Stimulated activated CD4-positive, alpha-beta T cell treated with anti-CD3 and anti-CD28 coated beads, Interleukin-12 subunit alpha, Interleukin-12 subunit beta, amount 100 ng/mL, for 4 hours (primary cell): ENCODE data around the gene RERE.

Experiments
- DNase-seq: peaks from one replicate; pipeline ENCODE4 v3.0.0-alpha.2; 2020

Gene RERE

GRCh38 chr1:8663090-8663802 lies 154.2 kb downstream of the RERE start:
- no peak for DNase-seq

DNA sequence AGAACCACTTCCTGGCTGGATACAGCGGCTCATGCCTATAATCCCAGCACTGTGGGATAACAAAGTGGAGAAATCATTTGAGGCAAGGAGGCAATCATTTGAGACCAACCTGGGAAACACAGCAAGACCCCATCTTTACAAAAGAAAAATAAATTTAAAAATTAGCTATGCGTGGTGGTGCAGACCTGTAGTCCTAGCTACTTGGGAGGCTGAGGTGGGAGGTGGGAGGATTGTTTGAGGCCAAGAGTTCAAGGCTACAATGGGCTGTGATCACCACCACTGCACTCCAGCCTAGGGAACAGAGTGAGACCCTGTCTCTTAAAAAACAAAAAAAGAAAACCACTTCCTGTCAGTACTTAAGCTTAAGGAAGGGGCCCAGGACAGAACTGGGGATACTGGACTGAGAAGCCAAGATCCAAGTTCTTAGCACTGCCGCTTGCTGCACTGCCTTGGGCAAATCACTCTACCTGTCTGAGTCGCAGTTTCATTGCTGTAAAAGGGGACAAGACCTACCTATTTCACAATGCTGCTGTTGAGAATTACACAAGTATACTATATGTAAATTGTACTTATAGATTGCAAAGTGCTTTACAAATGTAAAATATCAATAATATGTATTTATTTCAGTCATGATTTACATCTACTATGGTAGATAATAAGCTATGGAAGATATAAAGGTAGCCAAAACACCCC lies 154.9 kb downstream of the RERE start:
- no peak for DNase-seq

DNA sequence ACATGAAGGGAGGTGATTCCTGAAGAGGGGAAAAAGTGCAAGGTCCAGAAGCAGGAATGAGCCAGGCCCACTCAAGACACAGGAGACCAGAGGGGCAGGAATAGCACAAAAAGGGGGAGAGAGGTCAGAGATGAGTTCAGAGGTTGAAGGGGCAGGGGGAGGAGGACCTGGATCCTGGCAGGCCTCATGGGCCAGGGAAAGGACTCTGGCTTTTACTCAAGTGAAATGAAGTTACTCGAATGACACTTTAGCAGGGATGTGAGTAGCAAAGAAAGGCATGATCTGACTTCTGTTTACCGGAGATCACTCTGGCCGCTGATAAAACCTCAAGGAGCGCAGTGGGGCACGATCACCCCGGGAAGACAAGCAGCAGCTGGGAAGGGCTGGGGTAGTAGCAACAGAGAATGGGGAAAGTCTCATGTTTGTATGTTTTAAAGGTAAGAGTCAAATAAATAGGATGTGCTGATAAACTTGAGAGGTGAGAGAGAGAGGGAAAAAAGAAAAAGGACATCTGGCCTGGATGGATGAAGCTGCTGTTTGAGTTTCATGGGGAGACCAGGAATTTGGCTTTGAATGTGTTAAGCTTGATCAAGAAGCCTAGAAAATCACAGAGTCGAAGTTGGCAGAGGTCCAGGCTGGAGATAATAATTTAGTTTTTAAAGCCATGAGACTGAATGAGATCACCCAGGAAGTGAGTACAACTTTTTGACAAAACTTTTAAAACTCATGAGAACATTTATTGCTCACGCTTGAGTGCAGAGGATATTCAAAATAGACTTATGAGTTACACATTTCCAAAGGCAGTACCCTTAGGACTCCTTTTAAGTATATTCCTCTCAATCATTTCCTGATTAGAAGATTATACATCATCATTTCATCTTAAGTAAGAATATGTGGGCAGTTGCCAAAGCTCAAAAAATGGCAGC lies 156.0 kb downstream of the RERE start:
- DNase-seq: peak; percentile 48

DNA sequence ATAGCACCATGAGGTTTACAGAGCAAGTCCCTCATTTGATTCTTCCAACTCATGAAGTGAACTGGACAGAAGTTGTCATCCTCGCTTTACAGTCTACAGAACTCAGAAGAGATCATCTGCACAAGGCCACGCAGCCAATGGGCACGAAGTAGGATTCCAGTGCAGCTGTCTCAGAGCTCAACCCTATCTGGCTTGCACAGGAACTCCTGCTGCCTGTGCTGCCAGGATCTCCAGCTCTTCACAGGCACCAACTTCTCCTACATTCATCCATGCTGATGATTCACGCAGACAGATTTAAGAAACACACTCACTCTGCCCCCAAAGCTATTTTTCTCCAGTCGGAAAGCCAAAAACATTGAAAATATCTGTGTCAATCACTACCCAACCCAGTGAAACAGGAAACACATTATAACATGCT lies 157.0 kb downstream of the RERE start:
- DNase-seq: no peak

DNA sequence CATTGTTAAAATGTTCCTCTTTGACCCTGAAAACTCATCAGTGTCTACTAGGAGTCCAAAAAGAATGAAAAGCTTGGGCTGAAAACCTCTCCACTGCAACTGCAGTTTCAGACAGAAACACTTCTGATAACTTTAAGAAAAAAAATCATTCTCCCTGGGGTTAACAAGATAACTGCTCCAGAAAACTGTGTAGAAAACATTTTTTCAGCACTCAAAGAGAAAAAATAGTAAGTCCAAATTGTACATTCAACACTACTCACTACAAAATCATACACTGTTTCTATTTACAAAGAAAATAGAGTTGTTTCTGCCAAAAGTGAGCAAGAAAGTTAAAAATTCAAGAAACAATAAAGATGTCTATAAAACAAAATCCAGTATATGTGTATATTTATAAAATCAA lies 157.8 kb downstream of the RERE start:
- DNase-seq: no peak

GRCh38 chr1:8653878-8654277 lies 163.6 kb downstream of the RERE start:
- DNase-seq: no peak

DNA sequence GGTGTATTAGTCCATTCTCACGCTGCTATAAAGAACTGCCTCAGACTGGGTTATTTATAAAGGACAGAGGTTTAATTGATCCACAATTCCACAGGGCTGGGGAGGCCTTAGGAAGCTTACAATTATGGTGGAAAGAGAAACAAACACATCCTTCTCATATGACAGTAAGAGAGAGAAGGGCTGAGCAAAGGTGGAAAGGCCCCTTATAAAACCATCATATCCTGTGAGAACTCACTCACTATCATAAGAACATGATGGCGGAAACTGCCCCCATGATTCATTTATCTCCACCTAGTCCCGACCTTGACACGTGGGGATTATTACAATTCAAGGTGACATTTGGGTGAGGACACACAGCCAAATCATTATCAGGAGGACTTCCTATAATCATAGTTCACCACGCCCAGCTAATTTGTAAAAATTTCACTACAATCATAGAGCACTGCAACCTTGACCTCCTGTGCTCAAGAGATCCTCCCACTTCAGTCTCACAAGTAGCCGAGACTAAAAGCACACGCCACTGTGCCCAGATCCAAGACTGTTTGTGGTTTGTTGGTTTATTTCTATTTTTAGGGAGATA lies 164.9 kb downstream of the RERE start:
- no peak for DNase-seq

DNA sequence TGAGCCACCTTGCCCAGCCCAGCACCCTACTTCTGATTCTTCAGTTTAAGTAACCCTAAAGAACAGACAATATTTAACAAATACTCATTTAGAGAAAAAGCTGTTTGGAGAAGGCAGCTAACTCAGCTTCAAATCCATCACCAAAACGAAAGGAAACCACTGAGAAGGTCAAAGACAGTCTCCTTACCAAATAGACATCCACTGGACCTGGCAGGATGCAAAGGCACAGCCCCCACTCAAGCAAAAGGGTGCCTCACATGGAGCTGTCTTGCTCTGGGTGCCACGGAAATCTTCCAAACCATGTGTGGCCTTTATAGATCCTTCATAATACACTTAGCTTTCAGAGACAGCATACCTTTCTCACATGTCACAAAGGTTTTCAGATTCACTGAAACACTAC lies 165.5 kb downstream of the RERE start:
- DNase-seq: no peak

DNA sequence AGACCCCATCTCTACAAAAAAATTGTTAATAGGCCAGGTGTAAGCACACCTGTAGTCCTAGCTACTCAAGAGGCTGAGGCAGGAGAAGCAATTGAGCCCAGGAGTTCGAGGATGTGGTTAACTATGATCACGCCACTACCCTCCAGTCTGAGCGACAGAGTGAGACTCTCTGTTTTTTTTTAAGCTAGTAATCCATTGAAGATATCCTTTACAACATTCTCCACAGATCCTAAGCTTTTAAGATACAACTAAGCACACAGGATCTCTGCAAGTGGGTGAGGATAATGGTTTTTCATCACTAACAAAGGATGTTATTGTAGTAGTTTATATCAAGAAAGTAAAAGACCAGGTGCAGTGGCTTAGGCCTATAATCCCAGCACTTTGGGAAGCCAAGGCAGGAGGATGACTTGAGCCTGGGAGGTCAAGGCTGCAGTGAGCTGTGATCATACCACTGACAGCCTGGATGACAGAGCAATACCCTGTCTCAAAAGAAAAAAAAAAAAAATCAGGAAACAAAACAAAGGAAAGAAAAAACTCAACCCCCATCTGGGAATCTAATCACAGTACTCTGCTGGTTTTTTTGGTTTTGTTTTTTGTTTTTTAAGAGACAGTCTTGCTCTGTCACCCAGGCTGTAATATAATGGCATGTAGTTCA lies 166.1 kb downstream of the RERE start:
- DNase-seq: no peak

- DNase-seq: no peak
Observed at GRCh38 chr1:8649875-8650274, 167.6 kb downstream of the RERE start.

DNA sequence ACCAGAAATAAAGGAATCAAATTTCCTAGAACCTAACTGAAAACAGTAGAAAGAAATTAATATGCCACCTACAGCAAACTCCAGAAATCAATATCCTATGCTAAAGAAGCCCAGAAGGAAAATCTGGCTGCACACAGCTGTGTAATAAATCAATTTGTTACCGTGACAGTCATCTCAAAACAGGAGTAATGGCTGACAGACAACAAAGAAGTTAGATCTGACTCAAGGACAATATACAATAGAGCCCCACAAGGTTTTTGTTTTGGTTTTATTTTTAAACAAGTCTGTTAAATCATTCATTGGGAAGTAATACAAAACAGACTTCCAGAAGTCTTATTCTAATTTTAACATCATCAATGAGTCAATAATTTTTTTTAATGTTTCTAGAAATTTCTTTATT lies 168.4 kb downstream of the RERE start:
- no peak for DNase-seq

- no peak for DNase-seq
Observed at GRCh38 chr1:8646996-8647395, 170.4 kb downstream of the RERE start.

- no peak for DNase-seq
Observed at GRCh38 chr1:8646189-8646588, 171.3 kb downstream of the RERE start.

DNA sequence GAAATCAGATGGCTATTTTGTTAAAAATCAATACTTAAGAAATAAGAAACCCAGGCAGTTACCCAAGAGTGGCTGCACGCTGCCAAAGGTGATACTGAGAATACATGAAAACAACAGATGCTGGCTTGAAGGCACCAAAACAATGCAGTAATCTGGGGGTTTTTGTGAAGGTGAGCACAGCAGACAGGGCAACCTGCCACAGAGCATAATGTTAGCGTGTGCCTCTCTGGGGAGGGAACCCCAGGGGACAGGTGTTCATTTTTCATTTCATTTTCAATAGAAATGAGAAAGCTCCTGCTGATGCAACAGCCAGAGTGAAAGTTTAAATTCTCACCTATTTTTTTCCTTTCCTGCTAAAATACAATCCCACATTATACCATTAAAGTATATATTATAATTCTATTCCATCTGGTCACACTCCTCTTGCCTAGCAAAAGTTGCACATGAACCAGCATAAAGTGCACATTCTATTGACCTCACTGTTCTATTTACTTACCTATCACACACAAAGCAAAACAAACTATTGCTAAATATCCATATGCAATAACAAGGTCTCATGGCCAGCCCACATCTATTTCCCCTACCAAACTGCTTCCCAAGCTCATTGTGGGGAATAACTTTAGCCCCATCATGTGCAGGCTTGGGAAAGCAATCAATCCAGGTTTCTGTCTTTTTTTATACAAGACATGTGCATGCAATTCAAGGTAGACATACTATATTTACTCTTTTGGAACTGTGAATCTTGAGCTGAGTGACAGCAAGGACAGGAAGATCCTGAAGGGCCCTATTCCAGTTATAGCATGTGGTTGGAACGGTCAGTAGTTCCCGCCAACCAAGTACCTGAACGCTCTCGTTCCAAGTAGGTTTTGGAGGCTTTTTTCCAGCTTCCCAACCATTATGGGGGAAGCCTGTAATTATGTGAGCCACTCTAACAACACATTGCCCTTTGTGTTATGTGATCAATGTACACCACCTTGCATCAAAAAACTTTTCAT lies 173.6 kb downstream of the RERE start:
- DNase-seq: no peak

DNA sequence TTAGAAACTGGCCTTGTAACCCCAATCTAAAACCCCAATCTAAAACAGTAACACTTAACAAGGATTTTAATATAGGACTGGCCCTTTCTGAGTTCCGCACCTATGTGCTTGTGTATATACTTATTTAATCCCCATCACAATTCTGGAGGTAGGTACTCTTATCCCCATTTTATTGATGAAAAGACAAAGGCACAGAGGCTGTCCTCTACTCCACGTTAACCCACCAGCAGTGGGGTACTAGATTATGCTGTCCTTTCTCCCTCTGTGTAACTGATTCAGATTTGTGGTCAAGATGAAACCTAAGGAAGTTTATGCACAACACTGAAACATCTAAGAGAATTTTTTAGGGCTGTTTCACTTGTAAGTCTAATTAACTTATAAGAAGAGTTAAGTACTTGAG lies 175.3 kb downstream of the RERE start:
- DNase-seq: no peak

DNA sequence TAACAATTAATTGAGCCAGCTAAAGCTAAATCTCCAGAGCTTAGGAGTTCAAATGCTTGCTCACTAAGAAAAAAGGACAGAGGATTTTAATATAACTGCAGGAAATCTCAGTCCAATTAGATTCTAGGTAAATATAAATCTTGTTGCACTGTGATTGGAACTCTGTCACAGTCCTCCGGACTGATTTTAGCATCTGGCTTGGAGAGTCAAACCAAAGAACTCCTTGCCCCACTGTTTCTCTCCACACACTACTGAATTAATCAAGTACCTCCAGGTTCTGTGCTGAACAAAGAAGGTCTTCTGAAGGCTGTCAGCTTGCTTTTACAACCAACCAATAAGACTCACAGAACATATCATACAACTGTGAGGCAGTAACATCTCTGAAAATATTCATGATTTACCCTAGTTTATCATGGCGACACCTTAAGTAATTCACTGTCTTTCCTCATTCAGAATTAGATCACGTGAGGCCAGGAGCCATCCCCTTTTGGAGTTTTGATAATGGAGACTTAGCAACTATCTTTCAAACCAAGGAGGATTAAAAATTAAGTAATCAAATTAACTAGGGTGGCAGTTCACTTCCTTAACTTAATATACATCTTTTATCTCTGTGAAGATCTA lies 176.0 kb downstream of the RERE start:
- DNase-seq: no peak

DNA sequence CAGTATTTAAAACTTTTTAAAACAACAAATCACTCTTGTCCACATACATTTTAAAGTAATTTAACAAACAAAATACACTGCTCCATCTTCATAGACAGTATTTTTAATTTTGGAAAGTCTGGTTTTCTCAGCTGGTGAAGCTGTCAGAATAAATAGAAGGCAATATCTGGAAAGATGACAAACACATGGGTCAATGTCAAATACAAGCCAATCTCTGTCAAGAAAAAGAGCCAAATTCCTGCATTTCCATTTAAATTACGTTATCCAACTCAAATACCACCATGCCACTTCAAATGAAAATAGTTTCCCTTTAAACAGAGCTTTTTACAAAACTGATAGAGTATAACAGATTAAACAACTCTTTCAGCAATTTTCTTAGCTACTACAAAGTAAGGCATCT lies 176.5 kb downstream of the RERE start:
- DNase-seq: no peak

DNA sequence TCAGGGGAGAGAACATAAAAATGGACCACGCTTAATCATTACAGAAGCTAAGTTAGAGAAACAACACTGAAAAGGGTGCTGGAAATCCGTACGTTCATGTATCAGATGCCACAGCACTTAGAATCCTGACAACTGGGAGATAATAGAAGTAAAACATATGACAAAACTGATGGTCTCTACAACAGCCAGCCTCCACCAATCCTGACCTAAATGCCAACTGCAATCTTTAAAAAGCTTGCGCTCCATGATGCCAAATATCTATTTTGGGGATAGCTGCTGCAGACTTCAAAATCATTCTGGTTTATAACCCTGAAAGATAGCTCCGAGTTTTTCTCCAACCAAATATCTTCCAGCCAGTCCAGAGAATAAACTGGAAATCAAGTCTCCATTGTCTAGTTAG lies 178.3 kb downstream of the RERE start:
- DNase-seq: no peak

- no peak for DNase-seq
Observed at GRCh38 chr1:8633741-8634501, 183.5 kb downstream of the RERE start.

GRCh38 chr1:8632102-8632501 lies 185.3 kb downstream of the RERE start:
- DNase-seq: no peak
